CD14-positive monocyte (primary cell): ENCODE data around the gene SLX9. TPM values are rescaled to one million over a fixed set of nuclear protein-coding genes. Genes with fewer than 3 reads are reported as not detected.

Source experiments
- DNase-seq, 3 donors: peaks; one replicate each; pipeline ENCODE4 v3.0.0-alpha.2; 2011 to 2022
- H2AFZ ChIP-seq: 2 replicates; pipeline ENCODE4 v1.6.0; 2012; ENCODE audit warnings: mild to moderate bottlenecking, low read depth, low read length, inconsistent platforms; ENCODE audit not compliant: insufficient read depth, poor library complexity, severe bottlenecking
- H3K27ac ChIP-seq, 2 donors: 1 replicate in 1 of 2; 2 replicates in 1 of 2; pipeline ENCODE4 v1.5.1; 2012 to 2013; ENCODE audit warnings: low read length in 2 of 2, control low read depth in 1 of 2, inconsistent platforms in 1 of 2, low read depth in 1 of 2, mild to moderate bottlenecking in 1 of 2
- H3K27me3 ChIP-seq, 2 donors: one replicate each; pipeline versions ENCODE4 v1.6.0 to v1.6.1; 2011 to 2013; ENCODE audit warnings: low read length in 2 of 2; ENCODE audit not compliant: control insufficient read depth in 2 of 2, insufficient read depth in 2 of 2
- H3K36me3 ChIP-seq, 2 donors: replicated peaks in 1 of 2; 1 replicate in 1 of 2; 2 replicates in 1 of 2; pipeline versions ENCODE4 v1.5.1 to v1.6.1; 2012 to 2013; ENCODE audit warnings: low read length in 2 of 2, control low read depth in 1 of 2, inconsistent platforms in 1 of 2, mild to moderate bottlenecking in 1 of 2; ENCODE audit not compliant: insufficient read depth in 2 of 2, control insufficient read depth in 1 of 2
- H3K4me1 ChIP-seq, 2 donors: 1 replicate in 1 of 2; 2 replicates in 1 of 2; pipeline versions ENCODE4 v1.5.1 to v1.6.1; 2012 to 2013; ENCODE audit warnings: low read length in 2 of 2, control low read depth in 1 of 2, inconsistent platforms in 1 of 2, mild to moderate bottlenecking in 1 of 2, moderate library complexity in 1 of 2; ENCODE audit not compliant: insufficient read depth in 2 of 2, control insufficient read depth in 1 of 2
- H3K4me2 ChIP-seq: replicated peaks from 2 replicates; pipeline ENCODE3; 2012; ENCODE audit warnings: low read length, moderate library complexity, mild to moderate bottlenecking; ENCODE audit not compliant: poor library complexity, severe bottlenecking; ENCODE audit errors: extremely low read depth
- H3K4me3 ChIP-seq, 3 experiments: fragments of 200-600 bp in 1 of 3; sonication (generic) in 1 of 3; replicated peaks in 1 of 3; 1 replicate in 2 of 3; 2 replicates in 1 of 3; pipeline ENCODE4 v1.5.1; 2011 to 2013; ENCODE audit warnings: low read length in 3 of 3, mild to moderate bottlenecking in 3 of 3, control low read depth in 2 of 3, low read depth in 2 of 3, inconsistent platforms in 1 of 3, moderate library complexity in 1 of 3
- H3K79me2 ChIP-seq: 2 replicates; pipeline ENCODE4 v1.6.0; 2012; ENCODE audit warnings: mild to moderate bottlenecking, control low read depth, inconsistent platforms, low read length, moderate library complexity; ENCODE audit not compliant: insufficient read depth
- H3K9ac ChIP-seq: 2 replicates; pipeline ENCODE4 v1.6.0; 2017; ENCODE audit warnings: low read length, mild to moderate bottlenecking; ENCODE audit not compliant: insufficient read depth, poor library complexity, severe bottlenecking
- H3K9me3 ChIP-seq, 2 donors: replicated peaks in 1 of 2; 1 replicate in 1 of 2; 2 replicates in 1 of 2; pipeline versions ENCODE4 v1.5.1 to v1.6.1; 2012 to 2013; ENCODE audit warnings: low read length in 2 of 2, control low read depth in 1 of 2; ENCODE audit not compliant: control insufficient read depth in 1 of 2, insufficient read depth in 1 of 2
- H4K20me1 ChIP-seq: 2 replicates; pipeline ENCODE4 v1.6.0; 2012; ENCODE audit warnings: mild to moderate bottlenecking, low read length, control low read depth, moderate library complexity; ENCODE audit not compliant: insufficient read depth
- H3K27ac Mint-ChIP-seq, 7 donors: one replicate each; pipeline ENCODE4 v1.8.0; 2020; ENCODE audit warnings: mild to moderate bottlenecking in 7 of 7, mixed read lengths in 7 of 7, moderate library complexity in 6 of 7, inconsistent platforms in 2 of 7
- H3K27me3 Mint-ChIP-seq, 3 donors: one replicate each; pipeline ENCODE4 v1.8.0; 2021 to 2022; ENCODE audit warnings: low read depth in 3 of 3, mild to moderate bottlenecking in 3 of 3, mixed read lengths in 3 of 3, moderate library complexity in 3 of 3, inconsistent platforms in 1 of 3
- H3K36me3 Mint-ChIP-seq, 2 donors: one replicate each; pipeline ENCODE4 v1.8.0; 2020; ENCODE audit warnings: mixed read lengths in 2 of 2, inconsistent platforms in 1 of 2, mild to moderate bottlenecking in 1 of 2
- H3K4me1 Mint-ChIP-seq: one replicate; pipeline ENCODE4 v1.8.0; 2020; ENCODE audit warnings: mild to moderate bottlenecking, mixed read lengths
- H3K4me3 Mint-ChIP-seq, 2 donors: one replicate each; pipeline ENCODE4 v1.8.0; 2020; ENCODE audit warnings: mild to moderate bottlenecking in 2 of 2, mixed read lengths in 2 of 2, moderate library complexity in 1 of 2
- H3K9me3 Mint-ChIP-seq, 7 donors: one replicate each; pipeline ENCODE4 v1.8.0; 2020 to 2022; ENCODE audit warnings: mixed read lengths in 7 of 7, mild to moderate bottlenecking in 6 of 7, moderate library complexity in 6 of 7, inconsistent platforms in 2 of 7
- WGBS: methylation state at CpG from one replicate; pipeline ENCODE4 v1.1.5; 2013; ENCODE audit warnings: missing lambda C conversion rate; ENCODE audit not compliant: insufficient coverage; 5-methylcytosine and 5-hydroxymethylcytosine counted together
- intact Hi-C, 2 donors: fragments of 100-400 bp; cut with micrococcal nuclease; formaldehyde crosslinking; loops; one replicate each; pipeline versions ENCODE4 v1.15.0 to v1.15.1; 2023
- polyA plus RNA-seq, 3 donors: library from polyadenylated mRNA; depleted of rRNA in 1 of 3; unstranded in 2 of 3; stranded (reverse) in 1 of 3; fragments of 300-500 nt in 2 of 3; fragments of >200 nt in 1 of 3; fragmentation: Illumina TruSeq in 2 of 3; gene quantifications; 1 replicate in 2 of 3; 2 replicates in 1 of 3; pipeline ENCODE4 v1.2.3, GENCODE V29; 2012 to 2021
- TF ChIP-seq, protein P1 (sequence below): fragments of 200-600 bp; IDR thresholded peaks from one replicate; pipeline ENCODE4 v1.8.0; 2022; ENCODE audit warnings: antibody characterized with exemption, mild to moderate bottlenecking

Gene SLX9
- polyA plus RNA-seq, 3 donors, result 7.5 to 9.0 (median 9.0) TPM

DNA sequence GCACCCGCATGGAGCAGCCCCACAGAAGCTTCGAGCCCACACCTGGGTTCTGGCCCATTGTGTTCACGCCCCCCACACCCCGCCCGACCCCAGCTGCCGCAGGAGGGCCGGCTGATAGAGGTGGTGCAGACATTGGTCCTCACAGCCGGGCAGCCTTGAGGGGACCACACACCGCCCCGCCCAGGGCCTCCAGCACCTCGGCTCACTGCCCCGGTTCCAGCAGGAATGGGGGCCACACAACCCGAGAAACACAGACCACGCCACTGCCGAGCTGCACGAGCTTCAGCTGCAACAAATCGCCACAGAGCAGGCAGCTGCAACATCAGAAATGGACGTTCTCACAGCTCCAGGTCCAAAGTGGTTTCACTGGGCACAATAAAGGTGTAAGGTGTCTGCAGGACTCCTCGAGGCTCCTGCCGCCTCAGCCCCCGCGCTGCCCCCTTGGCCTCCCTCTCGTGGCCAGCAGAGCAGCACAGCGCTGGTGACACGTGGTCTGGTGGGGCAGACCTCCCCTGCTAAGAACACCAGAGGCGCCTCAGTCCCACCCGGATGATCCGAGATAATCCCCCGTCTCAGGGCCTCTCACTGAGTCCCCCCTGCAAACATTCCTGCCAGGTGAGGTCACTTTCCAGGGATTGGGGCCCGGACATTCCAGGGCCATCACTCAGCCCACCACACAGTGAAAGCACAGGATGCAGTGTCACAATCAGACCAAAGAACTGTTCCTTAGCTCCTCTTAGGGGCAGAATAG, 72.3 kb downstream of the SLX9 start:
- intact Hi-C loops, result no loop called here
- no peak for DNase-seq
- Histone ChIP-seq H3K9ac (no peak overlapping the region), H2AFZ (no peak overlapping the region), H3K27me3 (peaks cover 3 to 29% of the 10 kb centered on the region in 2 donors), H3K27ac (no peak overlapping the region), H3K4me3 (no peak overlapping the region), H4K20me1 (no peaks in the 10 kb centered on the region), H3K4me2 (no peak overlapping the region), H3K36me3 (no peaks in the 10 kb centered on the region), H3K4me1 (no peaks in the 10 kb centered on the region), H3K9me3 (no peaks in the 10 kb centered on the region), H3K79me2 (no peaks in the 10 kb centered on the region)
- Mint-ChIP-seq H3K27ac (no peak overlapping the region), H3K4me1 (no peaks in the 10 kb centered on the region), H3K27me3 (peaks cover 29 to 65% (median 34%) of the 10 kb centered on the region in 3 donors), H3K9me3 (peaks cover 0 to 4% (median 0%) of the 10 kb centered on the region in 7 donors), H3K36me3 (no peaks in the 10 kb centered on the region), H3K4me3 (no peak overlapping the region)
- TF ChIP-seq, protein P1, sequence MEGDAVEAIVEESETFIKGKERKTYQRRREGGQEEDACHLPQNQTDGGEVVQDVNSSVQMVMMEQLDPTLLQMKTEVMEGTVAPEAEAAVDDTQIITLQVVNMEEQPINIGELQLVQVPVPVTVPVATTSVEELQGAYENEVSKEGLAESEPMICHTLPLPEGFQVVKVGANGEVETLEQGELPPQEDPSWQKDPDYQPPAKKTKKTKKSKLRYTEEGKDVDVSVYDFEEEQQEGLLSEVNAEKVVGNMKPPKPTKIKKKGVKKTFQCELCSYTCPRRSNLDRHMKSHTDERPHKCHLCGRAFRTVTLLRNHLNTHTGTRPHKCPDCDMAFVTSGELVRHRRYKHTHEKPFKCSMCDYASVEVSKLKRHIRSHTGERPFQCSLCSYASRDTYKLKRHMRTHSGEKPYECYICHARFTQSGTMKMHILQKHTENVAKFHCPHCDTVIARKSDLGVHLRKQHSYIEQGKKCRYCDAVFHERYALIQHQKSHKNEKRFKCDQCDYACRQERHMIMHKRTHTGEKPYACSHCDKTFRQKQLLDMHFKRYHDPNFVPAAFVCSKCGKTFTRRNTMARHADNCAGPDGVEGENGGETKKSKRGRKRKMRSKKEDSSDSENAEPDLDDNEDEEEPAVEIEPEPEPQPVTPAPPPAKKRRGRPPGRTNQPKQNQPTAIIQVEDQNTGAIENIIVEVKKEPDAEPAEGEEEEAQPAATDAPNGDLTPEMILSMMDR, result no peak
- whole genome bisulfite sequencing, result 73% methylated on average over 29 of the region's 30 CpGs

DNA sequence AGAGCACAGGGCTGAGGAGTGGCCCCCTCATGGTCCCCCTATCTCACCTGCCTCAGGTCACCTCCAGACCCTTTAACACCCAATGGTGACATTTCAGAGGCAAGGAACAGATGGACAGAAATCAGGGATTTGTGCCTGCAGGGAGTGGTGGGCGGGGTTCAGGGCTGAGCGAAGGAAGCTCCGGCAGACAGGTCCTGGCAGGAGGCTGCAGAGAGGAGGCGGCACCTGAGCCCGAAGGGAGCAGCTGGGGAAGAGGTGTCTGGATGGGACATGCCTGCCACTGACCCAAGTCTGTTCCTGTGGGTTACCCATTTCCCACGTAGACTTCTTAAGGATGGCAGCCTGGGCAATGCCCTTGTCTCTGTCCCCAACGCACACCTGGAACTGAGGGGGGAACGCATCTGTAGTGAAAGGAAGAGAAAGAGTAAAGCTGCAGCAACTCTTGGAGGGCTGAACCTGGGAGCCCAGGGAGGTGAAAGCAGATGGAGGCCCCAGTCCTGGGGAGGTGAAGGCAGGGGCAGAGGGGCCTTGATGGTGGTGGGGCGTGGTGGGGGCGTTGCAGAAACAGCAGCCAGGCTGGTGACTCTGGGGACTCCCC, 72.9 kb downstream of the SLX9 start:
- TF ChIP-seq, protein P1, result no peak
- Histone ChIP-seq H3K4me3 (no peak overlapping the region), H3K36me3 (no peaks in the 10 kb centered on the region), H3K4me2 (no peak overlapping the region), H4K20me1 (no peaks in the 10 kb centered on the region), H3K9me3 (peaks cover 0 to 7% of the 10 kb centered on the region in 2 donors), H3K4me1 (no peaks in the 10 kb centered on the region), H3K27ac (no peak overlapping the region), H2AFZ (no peak overlapping the region), H3K9ac (no peak overlapping the region), H3K27me3 (peaks cover 10 to 35% of the 10 kb centered on the region in 2 donors), H3K79me2 (no peaks in the 10 kb centered on the region)
- Mint-ChIP-seq H3K4me1 (peaks cover 2% of the 10 kb centered on the region), H3K9me3 (peaks cover 0 to 10% (median 3%) of the 10 kb centered on the region in 7 donors), H3K4me3 (no peak overlapping the region), H3K36me3 (peaks cover 0 to 3% of the 10 kb centered on the region in 2 donors), H3K27me3 (peaks cover 31 to 66% (median 37%) of the 10 kb centered on the region in 3 donors), H3K27ac (no peak overlapping the region)
- no peak for DNase-seq
- intact Hi-C loops, result no loop called here
- 88% methylated on average over 10 of the region's 10 CpGs for WGBS
